NCI-H146 (cell line): Measurements from ENCODE around the gene CTAG1B.
"Not testable (repeated sequence)": the region's sequence is repeated elsewhere in the genome, so short reads cannot be mapped to it uniquely, and the experiment has no call there.

Source experiments
- DNase-seq: peaks from one replicate; lab custom pipeline; 2025; lab: John Stamatoyannopoulos, UW

The CTAG1B gene

DNA sequence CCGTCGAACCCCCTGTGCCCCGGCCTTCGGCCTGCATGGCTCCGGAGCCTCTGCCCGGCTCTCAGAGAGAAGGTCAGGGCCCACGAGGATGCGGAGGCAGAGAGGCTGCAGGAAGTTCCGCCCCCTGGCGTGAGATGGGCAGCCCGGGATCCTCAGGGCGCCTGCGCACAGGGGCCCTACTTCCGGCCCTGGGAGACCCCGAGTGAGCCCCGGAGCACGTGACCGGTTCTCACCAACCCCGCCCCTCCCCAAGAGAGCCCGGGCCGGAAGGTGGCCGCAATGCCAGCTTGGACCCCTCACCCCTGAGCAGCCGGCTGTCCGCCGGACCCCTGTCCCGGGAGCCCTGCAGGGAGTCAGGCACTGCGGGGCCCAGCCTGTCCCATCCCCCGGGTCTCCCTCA, at the start of gene CTAG1B:
Gene CTAG1B, minus strand, starts transcription at position 101 of the 400 bp plus-strand sequence. Its CDS starts 64 bp downstream, at position 37.
- DNase-seq: not testable (repeated sequence)

DNA sequence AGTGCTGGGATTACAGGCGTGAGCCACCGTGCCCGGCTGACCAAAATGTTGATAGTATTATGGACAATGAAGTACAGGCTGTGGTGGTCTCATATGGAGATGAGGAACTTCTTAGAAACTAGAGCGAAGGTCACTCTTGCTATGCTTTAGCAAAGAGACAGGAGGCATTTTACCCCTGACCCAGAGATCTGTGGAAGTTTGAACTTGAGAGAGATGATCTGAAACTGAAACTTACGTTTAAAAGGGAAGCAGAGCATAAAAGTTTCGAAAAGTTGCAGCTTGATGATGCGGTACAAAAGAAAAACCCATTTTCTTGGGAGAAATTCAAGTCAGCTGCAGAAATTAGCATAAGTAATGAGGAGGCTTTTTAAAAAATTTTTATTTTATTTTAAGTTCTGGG, 42.8 kb upstream of the CTAG1B start:
- no peak for DNase-seq

DNA sequence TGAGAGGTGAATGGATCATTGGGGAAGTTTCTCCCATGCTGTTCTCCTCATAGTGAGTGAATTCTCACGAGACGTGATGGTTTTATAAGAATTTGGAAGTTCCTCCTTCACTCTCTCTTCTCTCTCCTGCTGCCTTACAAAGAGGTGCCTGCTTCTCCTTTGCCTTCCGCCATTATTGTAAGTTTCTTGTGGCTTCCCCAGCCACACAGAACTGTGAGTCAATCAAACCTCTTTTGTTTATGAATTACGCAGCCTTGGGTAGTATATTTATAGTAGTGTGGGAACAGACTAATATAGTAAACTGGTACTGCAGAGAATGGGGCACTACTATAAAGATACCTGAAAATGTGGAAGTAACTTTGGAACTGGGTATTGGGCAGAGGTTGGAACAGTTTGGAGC, 42.1 kb upstream of the CTAG1B start:
- DNase-seq: no peak

DNA sequence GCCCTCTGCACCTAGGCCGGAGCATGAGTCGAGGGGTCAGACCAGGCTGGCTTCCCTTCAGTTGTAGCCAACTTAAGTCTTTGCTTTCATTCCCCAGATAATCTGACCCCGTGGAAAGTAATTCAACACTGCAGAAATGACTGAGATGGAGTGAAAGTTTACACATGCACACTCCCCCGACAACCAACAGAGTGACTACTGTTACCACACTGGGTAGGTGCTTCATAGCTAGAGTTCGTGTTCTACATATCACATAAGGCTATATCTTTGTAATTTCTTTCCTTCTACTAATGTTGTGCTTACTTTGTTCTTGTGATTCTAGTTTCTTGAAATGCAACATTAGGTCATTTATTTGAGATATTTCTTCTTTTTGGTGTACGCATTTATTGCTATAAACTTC, 41.5 kb upstream of the CTAG1B start:
- no peak for DNase-seq

DNA sequence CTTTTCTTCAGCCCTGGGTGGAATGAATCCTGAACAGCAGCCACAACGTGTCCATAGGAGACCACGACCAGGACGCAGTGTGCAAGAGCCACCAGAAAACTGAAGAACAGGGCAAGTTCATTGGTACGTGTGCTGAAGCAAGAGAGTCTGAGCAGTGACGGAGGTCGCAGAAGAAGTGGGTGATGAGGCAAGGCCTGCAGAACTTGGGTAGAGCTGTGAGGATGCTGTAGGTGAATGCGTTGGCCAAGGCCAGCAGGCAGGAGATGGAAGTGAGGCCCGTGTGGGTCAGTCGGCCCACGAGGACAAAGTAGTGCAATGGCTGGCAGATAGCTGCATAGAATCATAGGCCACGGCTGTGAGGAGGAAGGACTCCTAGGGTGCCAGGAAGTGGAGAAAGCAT, 39.9 kb upstream of the CTAG1B start:
- no peak for DNase-seq

DNA sequence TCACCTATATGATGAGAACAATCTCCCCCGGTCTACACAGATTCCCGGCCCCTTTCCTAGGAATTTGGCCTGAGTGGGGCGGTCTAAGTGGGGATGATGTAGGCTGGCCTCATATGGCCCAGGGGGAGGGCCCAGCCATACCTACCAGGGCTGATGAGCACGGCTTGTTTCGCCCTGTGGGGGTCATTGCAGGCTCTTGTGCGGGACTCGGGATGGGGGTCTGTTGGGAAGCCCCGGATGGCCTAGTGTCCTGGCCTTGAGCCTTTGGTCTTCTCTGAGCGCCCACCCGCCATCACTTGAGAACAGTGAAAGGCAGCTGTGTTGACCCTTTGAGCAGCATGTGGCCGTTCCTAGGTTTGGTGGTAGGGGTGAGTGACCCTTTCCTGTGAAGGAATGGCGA, 39.1 kb upstream of the CTAG1B start:
- DNase-seq: no peak

DNA sequence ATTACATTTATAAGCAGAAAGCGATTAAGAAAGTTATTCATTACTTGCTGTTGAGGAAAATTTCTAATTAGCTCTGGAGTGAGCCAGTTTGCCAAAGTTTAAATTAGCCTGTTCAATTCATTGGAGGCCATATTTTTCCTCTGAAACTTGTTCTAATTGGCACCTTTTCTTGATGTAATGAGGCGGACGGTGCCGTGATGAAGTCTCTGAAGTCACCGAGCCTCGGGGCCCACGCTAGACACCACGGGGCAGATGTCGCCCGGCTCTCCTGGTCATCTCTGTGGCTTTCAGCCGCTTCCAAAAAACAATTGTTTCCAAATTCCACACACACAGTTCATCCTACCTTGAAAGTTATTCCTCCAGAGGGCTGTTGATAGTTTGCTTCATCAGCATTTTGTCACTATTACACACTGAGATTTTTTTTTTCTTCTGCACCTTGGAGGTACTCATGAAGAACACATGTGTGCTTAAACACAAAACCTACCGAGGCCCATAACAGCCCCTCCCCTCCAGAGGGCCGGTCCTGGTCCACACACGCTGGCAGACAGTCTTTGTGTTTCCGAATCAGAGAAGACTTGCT, 38.2 kb upstream of the CTAG1B start:
- DNase-seq: no peak

DNA sequence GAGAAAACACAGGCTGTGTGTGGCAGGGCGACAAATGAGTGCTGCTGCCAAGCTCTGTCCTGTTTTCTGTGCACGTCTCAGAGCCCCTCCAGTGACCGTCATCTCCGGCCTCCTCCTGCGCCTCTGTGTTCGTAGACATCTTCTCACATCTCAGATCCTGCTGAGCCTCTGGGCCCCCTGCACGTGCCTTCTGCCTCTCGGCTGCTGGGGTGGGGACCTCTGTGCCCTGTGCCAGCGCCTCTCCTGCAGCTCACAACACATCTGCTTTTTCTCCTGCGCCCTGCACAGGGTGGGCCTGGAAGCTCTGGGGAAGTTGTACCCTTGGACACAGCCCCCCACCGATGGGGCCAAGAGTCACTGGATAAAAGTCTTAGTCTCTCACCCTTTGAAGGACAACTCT, 36.7 kb upstream of the CTAG1B start:
- no peak for DNase-seq

DNA sequence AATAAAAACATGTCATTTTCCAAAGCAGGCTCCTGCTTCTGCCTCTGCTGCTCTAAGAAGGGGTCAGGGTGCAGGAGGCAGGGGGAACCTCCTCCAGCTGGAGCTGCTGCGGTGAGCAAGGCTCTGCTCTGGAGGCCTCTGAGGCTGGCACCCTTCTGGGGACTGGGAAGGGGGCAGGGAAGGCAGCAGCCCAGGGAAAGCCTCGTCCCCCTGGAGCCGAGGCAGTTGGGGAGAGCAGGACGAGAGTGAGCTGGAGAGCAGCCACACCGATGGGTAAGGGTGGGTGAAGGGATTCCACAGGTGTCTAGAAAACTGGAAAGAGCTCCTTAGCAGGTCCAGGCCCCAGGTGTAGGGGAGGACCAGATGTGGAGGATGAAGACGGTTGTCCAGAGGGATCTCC, 36.3 kb upstream of the CTAG1B start:
- DNase-seq: no peak

DNA sequence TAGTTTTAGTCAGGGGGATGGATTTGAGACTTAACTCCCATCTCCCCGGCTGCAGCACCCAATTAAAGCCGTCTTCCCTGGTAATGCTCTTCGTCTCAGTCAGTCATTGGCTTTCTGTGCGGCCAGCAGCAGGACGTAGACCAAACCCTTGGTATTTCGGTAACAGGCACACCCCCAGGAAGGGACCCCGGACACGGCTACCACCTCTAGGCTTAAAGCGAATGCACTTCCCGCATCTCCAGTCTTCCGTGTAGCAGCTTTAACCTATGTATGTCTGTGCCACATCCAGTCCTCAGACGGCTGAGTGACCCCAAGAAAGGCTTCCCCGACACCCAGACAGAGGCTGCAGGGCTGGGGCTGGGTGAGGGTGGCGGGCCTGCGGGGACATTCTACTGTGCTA, 35.8 kb upstream of the CTAG1B start:
- no peak for DNase-seq

DNA sequence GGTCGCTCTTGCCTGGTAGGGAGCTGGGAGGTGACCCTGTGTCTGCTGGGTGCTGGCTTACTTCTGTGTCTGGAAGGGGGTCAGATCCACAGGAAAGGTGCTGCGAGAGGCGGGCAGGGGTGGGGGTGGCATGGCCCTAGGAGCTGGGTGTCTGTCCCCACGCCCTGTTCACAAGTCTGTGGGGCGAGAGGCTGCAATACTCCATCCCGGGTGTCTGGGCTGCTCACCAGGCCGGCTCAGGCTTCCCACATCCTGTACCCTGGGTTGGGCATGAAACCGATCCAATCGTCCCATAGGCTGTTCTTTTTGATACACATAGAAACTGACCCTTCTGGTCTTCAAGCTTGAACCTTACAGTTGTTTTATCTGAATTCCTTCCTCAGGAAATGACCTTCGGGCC, 35.3 kb upstream of the CTAG1B start:
- no peak for DNase-seq

DNA sequence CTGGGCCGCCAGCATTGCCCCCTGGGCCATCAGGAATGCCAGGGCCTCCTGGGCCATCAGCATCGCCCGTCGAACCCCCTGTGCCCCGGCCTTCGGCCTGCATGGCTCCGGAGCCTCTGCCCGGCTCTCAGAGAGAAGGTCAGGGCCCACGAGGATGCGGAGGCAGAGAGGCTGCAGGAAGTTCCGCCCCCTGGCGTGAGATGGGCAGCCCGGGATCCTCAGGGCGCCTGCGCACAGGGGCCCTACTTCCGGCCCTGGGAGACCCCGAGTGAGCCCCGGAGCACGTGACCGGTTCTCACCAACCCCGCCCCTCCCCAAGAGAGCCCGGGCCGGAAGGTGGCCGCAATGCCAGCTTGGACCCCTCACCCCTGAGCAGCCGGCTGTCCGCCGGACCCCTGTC, 34.3 kb upstream of the CTAG1B start, which contains the start of gene CTAG2:
Gene CTAG2, minus strand, starts transcription at position 167 of the 400 bp plus-strand sequence. Its CDS starts 64 bp downstream, at position 103.
- DNase-seq: not testable (repeated sequence)

DNA sequence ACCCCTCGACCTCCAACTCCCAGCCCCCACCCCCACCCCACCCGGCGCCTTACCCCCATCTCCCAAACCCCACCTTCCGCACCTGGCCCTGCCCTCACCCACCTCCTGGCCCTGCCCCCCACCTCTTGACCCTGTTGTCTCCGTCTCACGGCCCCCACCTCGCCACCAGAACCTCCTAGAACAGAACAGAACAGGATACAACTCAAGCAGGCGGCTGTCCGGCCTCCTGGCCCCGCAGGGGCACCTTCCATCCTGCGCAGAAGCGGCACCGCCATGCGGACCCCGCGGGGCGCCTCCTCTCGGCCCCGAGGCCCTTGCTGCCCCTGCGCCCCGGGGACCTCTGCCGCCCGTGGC, 33.9 kb upstream of the CTAG1B start:
- DNase-seq: no peak

DNA sequence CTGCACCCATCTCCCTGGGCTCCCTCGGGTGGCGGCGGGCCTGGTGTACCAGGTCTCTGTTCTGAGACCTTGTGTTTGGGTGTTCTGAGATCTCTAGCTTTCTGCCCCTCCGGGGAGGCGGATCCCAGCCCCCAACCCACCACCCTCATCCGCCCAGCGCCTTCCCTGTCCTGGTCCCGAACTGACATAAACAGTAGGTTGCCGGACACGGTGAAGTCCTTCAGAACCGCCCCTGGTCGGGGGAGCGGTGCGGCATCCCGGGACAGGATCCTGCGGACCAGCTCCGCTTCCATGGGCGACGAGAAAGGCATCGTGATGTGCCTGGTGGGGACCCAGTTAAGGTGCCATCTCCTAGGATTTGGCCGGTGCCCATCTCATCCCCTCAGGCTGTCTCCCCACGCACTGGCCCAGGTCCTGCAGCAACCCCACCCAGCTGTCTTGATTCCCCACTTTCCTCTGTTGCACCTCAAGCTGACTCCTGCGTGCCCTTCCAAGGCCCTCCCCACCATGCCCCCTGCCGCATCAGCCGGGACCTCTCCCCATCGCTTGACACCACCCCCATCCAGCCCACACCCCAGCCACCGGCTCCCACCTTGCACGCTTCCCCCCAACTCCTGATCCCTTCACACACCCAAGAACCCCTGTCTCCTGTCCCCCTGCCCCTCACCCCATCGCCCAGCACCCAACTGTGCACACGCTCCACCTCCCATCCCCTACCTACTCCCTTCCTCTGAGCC, 33.4 kb upstream of the CTAG1B start:
- no peak for DNase-seq

DNA sequence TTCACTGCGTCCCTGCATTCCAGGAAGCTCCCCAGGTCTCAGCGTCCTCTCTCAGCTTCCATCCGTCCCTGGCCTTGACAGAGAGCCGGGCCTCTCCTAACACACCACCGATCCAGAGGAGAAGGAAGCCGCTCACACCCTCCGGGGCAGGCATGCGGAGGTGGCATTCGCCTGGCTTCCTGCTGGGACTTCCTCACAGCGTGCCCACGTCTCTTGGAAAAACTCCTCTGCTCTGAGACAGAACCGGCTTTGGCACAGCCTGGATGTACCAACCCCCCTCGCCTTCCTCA, 31.1 kb upstream of the CTAG1B start:
- DNase-seq: peak; percentile 12

DNA sequence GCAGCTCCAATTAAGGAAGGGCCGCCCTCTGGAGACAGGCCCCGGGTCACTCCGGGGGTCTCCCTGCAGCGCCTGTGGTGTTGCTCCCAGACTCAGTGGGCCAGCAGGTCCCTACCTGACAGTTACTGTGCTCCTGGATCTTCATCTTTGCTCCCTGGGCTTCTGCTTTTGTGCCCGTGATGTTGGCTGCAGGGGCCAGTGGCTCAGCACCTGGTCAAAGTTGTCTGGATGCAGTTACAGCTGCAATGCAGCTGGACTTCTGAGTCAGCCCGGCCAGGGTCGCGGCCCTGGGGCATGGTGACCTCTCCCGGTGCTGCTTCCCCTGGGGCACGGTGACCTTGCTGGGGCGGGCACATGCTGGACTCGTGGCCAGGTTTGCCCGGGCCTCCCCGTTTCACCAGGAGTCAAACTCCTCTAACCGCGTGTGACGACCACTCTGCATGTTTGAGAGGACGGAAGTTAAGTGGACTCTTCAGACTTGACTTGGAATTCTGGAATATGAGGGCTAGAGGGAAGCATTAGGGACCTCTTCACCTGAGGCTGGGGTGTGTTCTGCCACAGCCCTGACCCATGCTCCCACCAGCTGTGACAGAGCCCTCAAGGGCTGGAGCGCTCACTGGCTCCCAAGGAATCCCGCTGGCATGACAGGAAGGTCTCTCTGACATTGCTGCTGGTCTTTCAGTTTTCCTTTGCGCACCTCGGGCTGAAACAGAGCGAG, 30.6 kb upstream of the CTAG1B start:
- DNase-seq: no peak

DNA sequence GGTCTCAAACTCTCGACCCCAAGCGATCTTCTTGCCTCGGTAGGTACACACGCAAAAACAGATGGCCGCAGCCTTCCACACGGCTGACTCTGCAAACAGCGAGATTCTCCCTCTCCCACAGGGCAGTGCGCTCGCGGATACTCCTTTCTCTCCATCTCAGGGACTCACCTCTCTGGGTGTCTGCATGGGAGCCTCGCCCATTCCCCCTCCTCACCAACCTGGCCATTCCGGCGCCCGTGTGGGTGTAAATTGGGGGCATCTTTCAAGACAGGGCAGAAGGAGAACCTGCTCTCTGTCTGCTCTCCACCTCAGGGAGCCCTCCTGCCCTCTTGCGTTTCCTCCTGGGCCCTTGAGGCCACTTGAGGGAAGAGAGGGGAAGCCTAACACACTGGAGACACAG, 29.8 kb upstream of the CTAG1B start:
- no peak for DNase-seq

DNA sequence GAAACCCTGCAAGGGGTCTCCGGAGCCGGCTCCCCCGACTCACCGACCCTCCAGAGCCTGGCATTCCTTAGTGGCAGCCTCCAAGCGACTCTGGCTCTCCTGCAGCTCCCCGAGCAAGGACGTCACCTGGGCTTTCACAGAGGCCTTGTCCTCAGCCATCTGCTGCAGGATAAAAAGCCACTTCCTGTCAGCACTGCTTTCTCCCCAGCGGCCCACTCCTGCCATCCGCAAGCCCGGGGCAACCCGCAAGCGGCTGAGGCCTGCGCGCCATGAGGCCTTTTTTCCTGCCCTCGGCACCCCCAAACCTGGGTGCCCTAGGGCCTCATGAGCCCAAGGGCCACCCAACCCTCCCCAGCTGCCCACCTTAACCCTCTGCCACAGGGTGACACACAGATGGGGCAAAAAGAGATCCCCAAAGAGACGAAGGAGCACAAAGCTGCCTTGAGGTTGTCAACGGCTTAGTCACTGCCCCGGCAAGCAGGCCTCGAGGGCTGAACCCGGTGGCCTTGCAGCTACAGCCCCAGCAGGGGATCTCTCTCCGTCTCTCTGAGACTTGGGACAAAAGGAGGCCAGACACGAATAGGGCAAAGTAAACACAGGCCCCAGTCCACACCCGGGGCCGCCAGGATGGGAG, 26.8 kb upstream of the CTAG1B start:
- DNase-seq: not testable (repeated sequence)

DNA sequence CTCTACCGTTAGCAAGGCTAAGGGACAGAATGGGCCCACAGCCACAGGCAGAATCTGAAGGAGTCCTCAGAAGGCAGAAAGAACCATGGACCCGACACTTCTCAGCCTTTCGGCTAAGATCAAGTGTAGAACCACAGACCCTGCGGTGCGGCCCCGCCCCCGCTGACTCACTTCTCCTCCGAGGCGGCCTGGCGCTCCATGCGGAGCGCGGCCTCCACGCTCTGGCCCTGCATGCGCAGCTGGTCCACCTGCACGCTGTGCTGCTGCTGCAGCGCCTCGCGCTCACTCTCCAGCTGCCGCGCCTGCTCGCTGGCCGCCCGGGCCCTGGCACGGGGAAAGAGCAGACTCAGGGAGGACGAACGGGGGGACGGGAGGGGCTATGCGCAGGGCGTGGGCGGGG, 24.6 kb upstream of the CTAG1B start:
- DNase-seq: not testable (repeated sequence)

DNA sequence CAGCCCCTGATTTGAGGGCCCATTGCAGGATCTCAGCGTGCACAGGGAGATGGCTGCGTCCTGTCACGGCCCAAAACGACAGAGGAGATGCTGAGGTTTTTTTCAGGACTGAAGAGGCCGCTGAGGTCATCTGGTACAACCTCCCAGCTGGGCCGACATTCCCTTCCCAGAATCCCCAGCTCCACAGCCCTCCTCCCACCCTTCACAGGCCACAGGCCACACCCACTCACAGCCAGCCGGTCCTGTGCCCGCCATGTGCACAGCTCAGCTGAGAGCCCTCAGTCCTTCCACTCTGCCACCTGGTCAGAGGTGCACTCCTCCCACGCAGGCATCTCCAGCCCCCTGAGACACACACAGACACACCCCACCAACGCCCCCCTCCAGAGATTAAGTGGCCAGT, 22.7 kb upstream of the CTAG1B start:
- DNase-seq: not testable (repeated sequence)

DNA sequence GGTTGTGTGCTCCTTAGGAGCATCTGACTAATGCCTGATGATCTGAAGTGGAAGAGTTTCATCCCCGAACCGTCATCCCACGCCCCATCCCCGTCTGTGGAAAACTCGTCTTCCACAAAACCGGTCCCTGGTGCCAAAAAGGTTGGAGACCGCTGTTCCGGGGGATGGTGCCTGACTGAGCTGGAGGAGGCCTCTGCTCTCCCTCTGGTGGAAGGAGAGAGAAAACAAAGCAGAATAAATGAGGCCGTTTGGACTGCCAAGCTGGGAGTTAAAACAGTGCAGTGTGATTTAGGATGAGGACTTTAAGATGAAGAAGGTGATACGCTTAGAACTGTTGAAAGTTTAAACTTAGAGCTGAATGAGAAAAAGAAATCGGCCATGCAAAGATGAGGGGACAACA, 14.6 kb upstream of the CTAG1B start:
- DNase-seq: not testable (repeated sequence)

DNA sequence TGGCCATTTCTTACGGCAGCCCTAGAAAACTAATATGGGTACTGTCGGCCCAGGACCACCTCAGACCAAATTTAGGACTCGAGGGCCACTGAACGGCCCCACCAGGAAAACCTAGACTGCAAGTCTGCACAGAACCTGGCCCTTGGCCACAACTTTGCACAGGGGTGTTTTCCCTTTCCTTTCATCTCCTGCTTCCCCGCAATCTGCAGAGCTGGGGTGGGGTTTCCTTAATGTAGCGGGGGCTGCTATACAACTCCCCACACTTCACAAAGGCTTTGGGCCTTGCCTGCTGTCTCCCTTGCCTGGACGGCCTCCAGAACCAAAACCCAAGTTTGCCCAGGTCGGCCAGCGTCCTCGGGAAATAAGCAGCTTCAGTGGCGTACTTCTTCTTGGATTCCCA, 11.9 kb upstream of the CTAG1B start:
- not testable (repeated sequence) for DNase-seq

DNA sequence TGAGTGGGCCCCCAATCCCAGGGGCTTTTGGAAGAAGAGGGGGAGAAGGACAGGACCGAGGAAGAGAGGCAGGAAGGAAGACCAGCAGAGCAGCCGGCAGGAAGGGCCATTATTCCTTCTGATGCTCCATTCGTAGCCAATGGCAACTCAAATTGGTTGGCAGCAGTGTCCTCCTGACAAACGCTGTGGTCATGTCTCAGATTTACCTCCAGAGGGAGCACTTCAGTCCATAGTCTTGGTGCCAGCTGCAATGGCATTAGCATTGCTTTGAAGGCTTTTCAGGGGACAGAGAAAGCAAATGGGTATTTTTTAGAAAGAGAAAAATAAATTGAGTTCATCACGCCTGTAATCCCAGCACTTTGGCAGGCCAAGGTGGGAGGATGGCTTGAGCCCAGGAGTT, 9.9 kb upstream of the CTAG1B start:
- not testable (repeated sequence) for DNase-seq
